Endothelial cell of coronary artery (primary cell): ENCODE results near the gene TICAM1. TPM values are rescaled to one million over a fixed set of nuclear protein-coding genes. Genes with fewer than 3 reads are reported as not detected.

ENCODE experiments used
- total RNA-seq: library from RNA; depleted of rRNA; stranded (reverse); fragments of >200 nt; gene quantifications from 2 replicates; pipeline ENCODE4 v1.2.3, GENCODE V29; 2014

The TICAM1 gene
- total RNA-seq = 2.7 and 4.0 TPM in 2 replicates

GRCh38 chr19:4831304-4831978, at the start of gene TICAM1:
Gene TICAM1, minus strand, starts transcription at chr19:4831712. Its CDS starts 13,335 bp downstream, at chr19:4818377.

DNA sequence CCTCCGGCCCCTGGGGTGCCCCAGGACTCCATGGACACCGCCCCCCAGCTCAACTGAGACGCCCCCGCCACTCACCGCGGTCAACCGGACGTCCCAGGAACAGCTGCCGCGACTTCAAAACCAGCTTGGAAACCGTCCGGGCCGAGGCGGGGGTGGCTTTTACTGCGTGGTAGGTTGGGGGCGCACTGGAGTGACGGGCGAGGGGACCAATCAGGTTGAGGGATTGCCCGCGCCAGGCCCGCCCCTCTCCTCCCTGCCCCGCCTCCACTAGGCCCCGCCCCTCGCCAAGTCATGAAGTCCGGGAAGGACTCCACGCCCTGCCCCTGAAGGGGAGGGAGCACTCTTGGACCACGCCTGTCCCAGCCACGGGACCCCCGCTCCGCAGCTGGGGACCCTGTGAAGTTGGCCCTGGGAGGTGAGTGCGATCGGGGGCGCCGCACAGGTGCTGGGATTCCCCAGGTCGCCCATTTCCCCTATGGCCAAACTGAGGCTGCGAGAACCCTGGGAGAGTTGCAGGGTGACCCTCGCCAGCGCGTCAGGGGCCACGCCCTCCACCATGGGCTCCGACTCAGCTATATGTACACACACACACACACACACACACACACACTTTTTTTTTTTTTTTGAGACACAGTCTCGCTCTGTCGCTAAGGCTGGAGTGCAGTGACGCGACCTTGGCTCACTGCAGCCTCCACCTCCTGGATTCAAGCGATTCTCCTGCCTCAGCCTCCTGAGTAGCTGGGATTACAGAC, 36.2 kb upstream of the TICAM1 start, which contains the start of gene PLIN3:
Gene PLIN3, minus strand, starts transcription at position 134 of the 752 bp plus-strand sequence. CDS start 6,273 bp downstream, outside the sequence.

GRCh38 chr19:4791183-4792018, 40.1 kb downstream of the TICAM1 start, which contains the start of gene FEM1A:
Gene FEM1A, plus strand, starts transcription at chr19:4791734. Its CDS starts 121 bp downstream, at chr19:4791855.

Other genes with a start within 250 kb of the TICAM1 start
- gene TNFAIP8L1, start 192.2 kb downstream of the TICAM1 start, total RNA-seq = 27.3 and 33.1 TPM in 2 replicates
- 204 and 226 TPM in 2 replicates for gene MYDGF, start 161.4 kb downstream of the TICAM1 start, total RNA-seq
- gene DPP9, start 107.9 kb downstream of the TICAM1 start, total RNA-seq = 19.2 and 33.8 TPM in 2 replicates
- gene FEM1A, start 40.0 kb downstream of the TICAM1 start, total RNA-seq = 14.8 and 16.4 TPM in 2 replicates
- gene PLIN3, start 36.0 kb upstream of the TICAM1 start, total RNA-seq = 109 and 127 TPM in 2 replicates
- not detected in 2 replicates for gene ARRDC5, start 71.2 kb upstream of the TICAM1 start, total RNA-seq
- gene UHRF1, start 77.8 kb upstream of the TICAM1 start, total RNA-seq = 30.8 and 57.3 TPM in 2 replicates
- 13.1 and 24.5 TPM in 2 replicates for gene KDM4B, start 137.4 kb upstream of the TICAM1 start, total RNA-seq